Thymus (tissue), 11 donors: Measurements from ENCODE around the gene PRKCA. TPM values are rescaled to one million over a fixed set of nuclear protein-coding genes. Genes with fewer than 3 reads are reported as not detected.

Source experiments
- DNase-seq, 9 donors: peaks; one replicate each; pipeline ENCODE4 v3.0.0-alpha.2; 2013; ENCODE audit warnings: low spot score in 9 of 9, low read depth in 6 of 9, missing footprints in 1 of 9
- H3K27ac ChIP-seq, 2 donors: one replicate each; pipeline ENCODE4 v1.5.1; 2013; ENCODE audit warnings: control low read depth in 1 of 2, low read depth in 1 of 2, low read length in 1 of 2, mild to moderate bottlenecking in 1 of 2, moderate library complexity in 1 of 2
- H3K27me3 ChIP-seq, 2 donors: one replicate each; pipeline ENCODE4 v1.5.1; 2013; ENCODE audit warnings: low read length in 1 of 2; ENCODE audit not compliant: control insufficient read depth in 2 of 2, insufficient read depth in 1 of 2
- H3K36me3 ChIP-seq, 2 donors: one replicate each; pipeline ENCODE4 v1.5.1; 2013; ENCODE audit warnings: low read length in 1 of 2, mild to moderate bottlenecking in 1 of 2, moderate library complexity in 1 of 2; ENCODE audit not compliant: control insufficient read depth in 2 of 2, insufficient read depth in 2 of 2
- H3K4me1 ChIP-seq, 2 donors: one replicate each; pipeline ENCODE4 v1.5.1; 2013; ENCODE audit warnings: low read length in 2 of 2; ENCODE audit not compliant: control insufficient read depth in 2 of 2, insufficient read depth in 2 of 2
- H3K4me3 ChIP-seq, 2 donors: one replicate each; pipeline ENCODE4 v1.5.1; 2013; ENCODE audit warnings: low read length in 2 of 2, control low read depth in 1 of 2, mild to moderate bottlenecking in 1 of 2
- H3K9me3 ChIP-seq, 2 donors: one replicate each; pipeline ENCODE4 v1.5.1; 2013; ENCODE audit warnings: low read length in 1 of 2, mild to moderate bottlenecking in 1 of 2; ENCODE audit not compliant: control insufficient read depth in 2 of 2, insufficient read depth in 1 of 2
- WGBS: extraction: QIAGEN DNeasy Blood & Tissue Kit; methylation state at CpG from one replicate; pipeline ENCODE4 v1.1.7; 2013; 5-methylcytosine and 5-hydroxymethylcytosine counted together
- polyA plus RNA-seq: library from polyadenylated mRNA; stranded (reverse); fragments of 200-250 nt; gene quantifications from one replicate; pipeline ENCODE4 v1.2.3, GENCODE V29; 2013
- total RNA-seq: library from RNA; stranded (reverse); fragments of 120-200 nt; gene quantifications from one replicate; pipeline ENCODE4 v1.2.4, GENCODE V29; 2013
- donor health status: healthy.

The PRKCA gene
- total and polyA plus RNA-seq, 2 donors: 2.7 to 3.2 TPM

- DNase-seq: no peak
- H3K27ac ChIP-seq: no peak overlapping the region
- H3K27me3 ChIP-seq: no peaks in the 10 kb centered on the region
- 82% methylated on average over 8 of the region's 8 CpGs for WGBS
- no peak overlapping the region for H3K4me3 ChIP-seq
- H3K9me3 ChIP-seq: peaks cover 0 to 3% of the 10 kb centered on the region in 2 donors
- no peaks in the 10 kb centered on the region for H3K36me3 ChIP-seq
- H3K4me1 ChIP-seq: no peaks in the 10 kb centered on the region
Measured at GRCh38 chr17:66268247-66268927, 34.0 kb upstream of the PRKCA start.

GRCh38 chr17:66270106-66270505 is 32.3 kb upstream of the PRKCA start:
- Histone ChIP-seq H3K27me3 (no peaks in the 10 kb centered on the region), H3K36me3 (no peaks in the 10 kb centered on the region), H3K27ac (no peak overlapping the region), H3K9me3 (peaks cover 0 to 3% of the 10 kb centered on the region in 2 donors), H3K4me3 (no peak overlapping the region), H3K4me1 (no peaks in the 10 kb centered on the region)
- no peak for DNase-seq
- WGBS: 96% methylated on average over 2 of the region's 2 CpGs

GRCh38 chr17:66271512-66271911 is 30.9 kb upstream of the PRKCA start:
- no peak overlapping the region for H3K4me3 ChIP-seq

DNA sequence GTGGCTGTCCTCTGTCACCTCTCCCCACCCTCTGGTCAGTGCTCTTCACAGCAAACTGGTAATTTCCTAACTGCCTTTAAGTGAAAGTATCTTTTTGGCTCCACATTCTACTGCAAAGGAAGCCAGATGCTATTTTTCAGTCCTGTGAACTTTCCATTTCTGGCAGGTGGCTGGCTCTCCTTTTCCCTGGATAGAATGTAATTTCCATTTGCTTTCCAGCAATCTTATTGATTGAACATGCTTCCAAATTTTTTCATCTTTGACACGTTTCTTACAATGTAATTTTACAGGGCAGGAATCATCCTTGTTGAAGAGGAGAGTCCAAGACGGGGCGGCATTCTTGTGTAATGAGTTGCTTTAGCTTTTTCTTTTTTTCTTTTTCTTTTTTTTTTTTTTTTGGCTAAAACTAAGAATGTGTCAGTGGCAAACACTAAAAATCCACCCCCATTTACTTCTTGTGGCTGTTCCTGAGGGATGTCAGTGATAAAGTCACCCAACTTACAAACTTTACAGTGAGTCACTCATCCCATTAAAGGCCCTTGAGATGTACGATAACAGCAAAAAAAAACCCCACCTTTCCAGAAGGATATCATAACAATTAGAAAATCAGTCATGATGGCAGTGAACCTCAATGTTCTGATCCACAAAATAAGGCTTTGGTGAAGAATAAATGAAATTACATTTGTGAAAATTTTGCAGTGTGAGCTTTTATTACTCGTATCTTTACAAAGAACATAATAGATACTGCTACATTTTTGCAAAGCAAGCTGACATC is 29.4 kb upstream of the PRKCA start:
- Histone ChIP-seq H3K27me3 (no peaks in the 10 kb centered on the region), H3K4me3 (no peak overlapping the region), H3K4me1 (no peaks in the 10 kb centered on the region), H3K36me3 (no peaks in the 10 kb centered on the region), H3K27ac (no peak overlapping the region), H3K9me3 (peaks cover 0 to 3% of the 10 kb centered on the region in 2 donors)
- 82% methylated on average over 5 of the region's 5 CpGs for WGBS
- no peak for DNase-seq

More at GRCh38 chr17:66271512-66271911, 30.9 kb upstream of the PRKCA start:
- Histone ChIP-seq H3K36me3 (no peaks in the 10 kb centered on the region), H3K4me1 (no peaks in the 10 kb centered on the region), H3K9me3 (peaks cover 0 to 3% of the 10 kb centered on the region in 2 donors), H3K27ac (no peak overlapping the region), H3K27me3 (no peaks in the 10 kb centered on the region)
- 93% methylated on average over 3 of the region's 3 CpGs for WGBS
- no peak for DNase-seq

- Histone ChIP-seq H3K27ac (no peak overlapping the region), H3K4me3 (no peak overlapping the region), H3K9me3 (peaks cover 0 to 3% of the 10 kb centered on the region in 2 donors), H3K36me3 (no peaks in the 10 kb centered on the region), H3K27me3 (no peaks in the 10 kb centered on the region), H3K4me1 (no peaks in the 10 kb centered on the region)
- no peak for DNase-seq
Measured at GRCh38 chr17:66273586-66273848, 28.9 kb upstream of the PRKCA start.

- WGBS: 95% methylated on average over 6 of the region's 6 CpGs
- H3K4me3 ChIP-seq: no peak overlapping the region
- no peak for DNase-seq
Measured at GRCh38 chr17:66275651-66276050, 26.8 kb upstream of the PRKCA start.

GRCh38 chr17:66276328-66276937 is 26.0 kb upstream of the PRKCA start:
- Histone ChIP-seq H3K9me3 (peaks cover 0 to 3% of the 10 kb centered on the region in 2 donors), H3K4me3 (no peak overlapping the region), H3K27me3 (no peaks in the 10 kb centered on the region), H3K4me1 (no peaks in the 10 kb centered on the region), H3K27ac (no peak overlapping the region), H3K36me3 (no peaks in the 10 kb centered on the region)
- 97% methylated on average over 3 of the region's 3 CpGs for WGBS
- no peak for DNase-seq

More at GRCh38 chr17:66275651-66276050, 26.8 kb upstream of the PRKCA start:
- Histone ChIP-seq H3K36me3 (no peaks in the 10 kb centered on the region), H3K27ac (no peak overlapping the region), H3K27me3 (no peaks in the 10 kb centered on the region), H3K4me1 (no peaks in the 10 kb centered on the region), H3K9me3 (peaks cover 0 to 3% of the 10 kb centered on the region in 2 donors)

DNA sequence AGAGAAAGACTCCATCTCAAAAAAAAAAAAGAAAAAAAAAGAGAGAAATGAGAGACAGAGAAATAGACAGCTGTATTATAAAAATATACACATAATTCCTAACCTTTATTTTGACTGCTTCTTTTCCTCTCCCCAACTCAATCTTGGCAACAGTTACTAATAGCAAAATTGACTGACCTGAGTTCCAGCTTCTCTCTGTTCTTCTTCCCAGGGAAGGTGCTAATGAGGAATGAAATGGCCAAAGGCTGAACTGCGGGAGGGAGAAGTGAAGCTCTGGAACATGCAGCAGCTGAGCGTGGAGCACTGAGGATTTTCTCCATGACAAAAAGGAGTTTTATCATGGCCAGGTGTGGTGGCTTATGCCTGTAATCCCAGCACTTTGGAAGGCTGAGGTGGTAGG is 25.2 kb upstream of the PRKCA start:
- WGBS: 96% methylated on average over 2 of the region's 2 CpGs
- Histone ChIP-seq H3K4me3 (no peak overlapping the region), H3K4me1 (no peaks in the 10 kb centered on the region), H3K27me3 (no peaks in the 10 kb centered on the region), H3K9me3 (no peaks in the 10 kb centered on the region), H3K36me3 (no peaks in the 10 kb centered on the region), H3K27ac (no peak overlapping the region)
- no peak for DNase-seq

DNA sequence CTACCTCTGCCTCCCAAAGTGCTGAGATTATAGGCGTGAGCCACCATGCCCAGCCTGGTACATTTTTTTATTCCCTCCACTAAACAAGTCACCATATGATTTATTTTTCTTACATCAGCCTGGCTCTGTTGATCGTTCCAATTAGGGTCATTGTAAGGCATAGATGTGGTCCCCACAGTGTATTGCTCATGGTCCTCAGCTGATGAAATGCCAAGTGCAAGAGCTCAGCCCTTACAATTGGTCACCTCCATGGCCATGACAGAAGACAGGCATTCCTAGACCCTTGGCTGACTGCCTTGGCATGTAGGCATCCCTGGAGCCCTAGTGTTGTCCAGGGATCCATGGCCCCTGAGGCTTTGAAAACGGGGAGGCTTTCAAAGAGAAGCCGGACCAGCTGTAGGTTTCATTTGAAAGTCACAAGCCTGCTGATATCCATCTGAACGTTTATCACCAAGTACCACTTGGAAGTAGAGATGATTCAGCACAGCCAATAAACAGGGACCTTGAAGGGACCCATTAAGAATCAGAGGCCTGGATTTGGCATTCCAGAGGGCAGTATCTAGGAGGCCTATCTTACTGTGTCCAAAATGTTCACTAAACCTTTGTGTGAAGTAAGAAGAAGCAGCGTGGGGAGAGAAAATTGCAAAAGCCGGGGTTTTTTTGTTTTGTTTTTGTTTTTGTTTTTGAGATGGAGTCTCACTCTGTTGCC is 20.6 kb upstream of the PRKCA start:
- H3K36me3 ChIP-seq: no peaks in the 10 kb centered on the region
- H3K27me3 ChIP-seq: no peaks in the 10 kb centered on the region
- H3K4me1 ChIP-seq: peaks cover 0 to 3% of the 10 kb centered on the region in 2 donors
- WGBS: 93% methylated on average over 7 of the region's 7 CpGs
- no peak overlapping the region for H3K27ac ChIP-seq
- no peak for DNase-seq
- H3K4me3 ChIP-seq: no peak overlapping the region
- H3K9me3 ChIP-seq: no peaks in the 10 kb centered on the region
